ENCODE data around the gene PRELP. TPM values are rescaled to one million over a fixed set of nuclear protein-coding genes. Genes with fewer than 3 reads are reported as not detected.
A peak's percentile ranks its signal among the peaks of the same experiment; 100 is the strongest.

Gene PRELP
- total RNA-seq, 2 experiments from 2014 or later: not detected

- H3K9me3 Mint-ChIP-seq: no peaks in the 10 kb centered on the region
- no peak overlapping the region for H3K4me3 Mint-ChIP-seq
- ChIA-PET POLR2A (no interaction called here), CTCF (interaction anchor here (1.9 kb wide), 1 partner anchor 14 kb away, joined by 4 read pairs; no protein-coding TSS in a partner anchor)
- no peaks in the 10 kb centered on the region for H3K4me1 Mint-ChIP-seq
- DNase-seq: no peak
- peaks cover 9% of the 10 kb centered on the region for H3K27me3 Mint-ChIP-seq
- no peaks in the 10 kb centered on the region for H3K36me3 Mint-ChIP-seq (ENCODE audit: low read depth)
- H3K27ac Mint-ChIP-seq: no peak overlapping the region
Observed at GRCh38 chr1:203473281-203473680, 2.3 kb upstream of the PRELP start.

- Mint-ChIP-seq H3K9me3 (no peaks in the 10 kb centered on the region), H3K36me3 (ENCODE audit: low read depth) (no peaks in the 10 kb centered on the region), H3K27ac (no peak overlapping the region), H3K4me1 (no peaks in the 10 kb centered on the region), H3K27me3 (peaks cover 9% of the 10 kb centered on the region), H3K4me3 (no peak overlapping the region)
- no peak for DNase-seq
- POLR2A ChIA-PET: no interaction called here
- CTCF ChIA-PET: interaction anchor here (0.7 to 1.9 kb wide), 3 partner anchors 13 to 51 kb away, joined by 3 to 5 read pairs (median 4); no protein-coding TSS in a partner anchor
Observed at GRCh38 chr1:203473781-203474305, 1.8 kb upstream of the PRELP start.

- Mint-ChIP-seq H3K4me3 (no peak overlapping the region), H3K36me3 (ENCODE audit: low read depth) (no peaks in the 10 kb centered on the region), H3K4me1 (peaks cover 5% of the 10 kb centered on the region), H3K27me3 (peaks cover 9% of the 10 kb centered on the region), H3K27ac (no peak overlapping the region), H3K9me3 (no peaks in the 10 kb centered on the region)
- POLR2A ChIA-PET: interaction anchor here (0.6 kb wide), 1 partner anchor 136 kb away, joined by 3 read pairs; no protein-coding TSS in a partner anchor
- DNase-seq: no peak
- CTCF ChIA-PET: interaction anchor here (1.5 to 4.3 kb wide), 4 partner anchors 10 to 208 kb away, joined by 3 to 21 read pairs (median 12); no protein-coding TSS in a partner anchor
Observed at GRCh38 chr1:203476216-203476814, 709 bp downstream of the PRELP start.

GRCh38 chr1:203477748-203478147, 2.1 kb downstream of the PRELP start:
- peaks cover 6% of the 10 kb centered on the region for H3K27me3 Mint-ChIP-seq
- no peaks in the 10 kb centered on the region for H3K9me3 Mint-ChIP-seq
- H3K27ac Mint-ChIP-seq: no peak overlapping the region
- H3K4me1 Mint-ChIP-seq: peaks cover 5% of the 10 kb centered on the region
- no peaks in the 10 kb centered on the region for H3K36me3 Mint-ChIP-seq (ENCODE audit: low read depth)
- ChIA-PET POLR2A (no interaction called here), CTCF (interaction anchor here (0.9 to 4.3 kb wide), 6 partner anchors 10 to 210 kb away, joined by 3 to 21 read pairs (median 4); no protein-coding TSS in a partner anchor)
- H3K4me3 Mint-ChIP-seq: no peak overlapping the region
- DNase-seq: no peak

GRCh38 chr1:203478231-203478630, 2.6 kb downstream of the PRELP start:
- Mint-ChIP-seq H3K27ac (no peak overlapping the region), H3K9me3 (no peaks in the 10 kb centered on the region), H3K4me3 (no peak overlapping the region), H3K36me3 (ENCODE audit: low read depth) (no peaks in the 10 kb centered on the region), H3K4me1 (peaks cover 5% of the 10 kb centered on the region), H3K27me3 (peaks cover 6% of the 10 kb centered on the region)
- ChIA-PET POLR2A (no interaction called here), CTCF (interaction anchor here (1.1 to 4.3 kb wide), 5 partner anchors 9 to 210 kb away, joined by 3 to 21 read pairs (median 3); no protein-coding TSS in a partner anchor)
- no peak for DNase-seq

- CTCF ChIA-PET: interaction anchor here (3.3 to 4.3 kb wide), 2 partner anchors 9 to 211 kb away, joined by 16 to 21 read pairs; no protein-coding TSS in a partner anchor
Observed at GRCh38 chr1:203478986-203479385, 3.4 kb downstream of the PRELP start.

GRCh38 chr1:203479646-203480045, 4.0 kb downstream of the PRELP start:
- no peaks in the 10 kb centered on the region for H3K9me3 Mint-ChIP-seq
- ChIA-PET CTCF (interaction anchor here (1.4 to 4.3 kb wide), 3 partner anchors 8 to 212 kb away, joined by 3 to 21 read pairs (median 16); no protein-coding TSS in a partner anchor), POLR2A (no interaction called here)
- H3K4me1 Mint-ChIP-seq: peaks cover 5% of the 10 kb centered on the region
- peaks cover 6% of the 10 kb centered on the region for H3K27me3 Mint-ChIP-seq
- H3K36me3 Mint-ChIP-seq (ENCODE audit: low read depth): no peaks in the 10 kb centered on the region
- H3K27ac Mint-ChIP-seq: no peak overlapping the region
- DNase-seq: no peak
- no peak overlapping the region for H3K4me3 Mint-ChIP-seq

More at GRCh38 chr1:203478986-203479385, 3.4 kb downstream of the PRELP start:
- no peak for DNase-seq
- H3K27ac Mint-ChIP-seq: no peak overlapping the region
- POLR2A ChIA-PET: no interaction called here
- H3K9me3 Mint-ChIP-seq: no peaks in the 10 kb centered on the region
- peaks cover 6% of the 10 kb centered on the region for H3K27me3 Mint-ChIP-seq
- peaks cover 5% of the 10 kb centered on the region for H3K4me1 Mint-ChIP-seq
- no peaks in the 10 kb centered on the region for H3K36me3 Mint-ChIP-seq (ENCODE audit: low read depth)
- H3K4me3 Mint-ChIP-seq: no peak overlapping the region

- ChIA-PET CTCF (interaction anchor here (1.4 to 4.3 kb wide), 2 partner anchors 139 to 212 kb away, joined by 3 to 16 read pairs; no protein-coding TSS in a partner anchor), POLR2A (no interaction called here)
- Mint-ChIP-seq H3K4me3 (no peak overlapping the region), H3K9me3 (no peaks in the 10 kb centered on the region), H3K4me1 (peaks cover 5% of the 10 kb centered on the region), H3K27me3 (peaks cover 6% of the 10 kb centered on the region), H3K27ac (no peak overlapping the region), H3K36me3 (ENCODE audit: low read depth) (no peaks in the 10 kb centered on the region)
- DNase-seq: no peak
Observed at GRCh38 chr1:203480084-203480483, 4.5 kb downstream of the PRELP start.

GRCh38 chr1:203480525-203481084, 5.0 kb downstream of the PRELP start:
- peaks cover 6% of the 10 kb centered on the region for H3K27me3 Mint-ChIP-seq
- no peak overlapping the region for H3K27ac Mint-ChIP-seq
- CTCF ChIA-PET: interaction anchor here (1.3 to 1.4 kb wide), 2 partner anchors 139 to 212 kb away, joined by 3 read pairs; no protein-coding TSS in a partner anchor
- H3K36me3 Mint-ChIP-seq (ENCODE audit: low read depth): no peaks in the 10 kb centered on the region
- peak; percentile 30 for DNase-seq
- POLR2A ChIA-PET: no interaction called here
- no peak overlapping the region for H3K4me3 Mint-ChIP-seq
- no peaks in the 10 kb centered on the region for H3K9me3 Mint-ChIP-seq
- H3K4me1 Mint-ChIP-seq: peaks cover 5% of the 10 kb centered on the region

- Mint-ChIP-seq H3K9me3 (no peaks in the 10 kb centered on the region), H3K27ac (no peak overlapping the region), H3K4me1 (peaks cover 5% of the 10 kb centered on the region), H3K27me3 (peaks cover 2% of the 10 kb centered on the region), H3K36me3 (ENCODE audit: low read depth) (no peaks in the 10 kb centered on the region), H3K4me3 (no peak overlapping the region)
- ChIA-PET CTCF (interaction anchor here (1.3 kb wide), 1 partner anchor 213 kb away, joined by 3 read pairs; no protein-coding TSS in a partner anchor), POLR2A (no interaction called here)
- DNase-seq: no peak
Observed at GRCh38 chr1:203481196-203481595, 5.6 kb downstream of the PRELP start.

GRCh38 chr1:203486618-203487370, 11.2 kb downstream of the PRELP start:
- no peaks in the 10 kb centered on the region for H3K36me3 Mint-ChIP-seq (ENCODE audit: low read depth)
- no peak for DNase-seq
- H3K9me3 Mint-ChIP-seq: no peaks in the 10 kb centered on the region
- H3K4me1 Mint-ChIP-seq: peaks cover 8% of the 10 kb centered on the region
- CTCF ChIA-PET: interaction anchor here (0.6 to 5.0 kb wide), 14 partner anchors 9 to 218 kb away, joined by 3 to 64 read pairs (median 3); no protein-coding TSS in a partner anchor
- H3K27ac Mint-ChIP-seq: no peak overlapping the region
- no peaks in the 10 kb centered on the region for H3K27me3 Mint-ChIP-seq
- peak overlapping the region; percentile 51 for H3K4me3 Mint-ChIP-seq
- POLR2A ChIA-PET: no interaction called here

- H3K27me3 Mint-ChIP-seq: no peaks in the 10 kb centered on the region
- DNase-seq: no peak
- ChIA-PET CTCF (interaction anchor here (0.7 to 5.0 kb wide), 17 partner anchors 10 to 224 kb away, joined by 3 to 64 read pairs (median 4); no protein-coding TSS in a partner anchor), POLR2A (no interaction called here)
- no peaks in the 10 kb centered on the region for H3K36me3 Mint-ChIP-seq (ENCODE audit: low read depth)
- H3K27ac Mint-ChIP-seq: no peak overlapping the region
- peaks cover 8% of the 10 kb centered on the region for H3K4me1 Mint-ChIP-seq
- no peak overlapping the region for H3K4me3 Mint-ChIP-seq
- H3K9me3 Mint-ChIP-seq: no peaks in the 10 kb centered on the region
Observed at GRCh38 chr1:203488539-203488938, 12.9 kb downstream of the PRELP start.

Data from activated CD4-positive, alpha-beta T cell treated with anti-CD3 and anti-CD28 coated beads, Interleukin-2, amount 10 ng/mL, durations not matched to agents 7 days and 5 days (primary cell).